Dendritic cell treated with granulocyte-macrophage colony-stimulating factor and Interleukin-4, amounts not matched to agents 40 ng/mL and 50 ng/mL, for 4 days (primary cell): Measurements from ENCODE around the gene SNRK.
"Not testable (repeated sequence)": the region's sequence is repeated elsewhere in the genome, so short reads cannot be mapped to it uniquely, and the experiment has no call there.

Source experiments
- H3K27ac Mint-ChIP-seq: one replicate; pipeline ENCODE4 v1.8.0; 2022; ENCODE audit warnings: mild to moderate bottlenecking, mixed read lengths
- H3K27me3 Mint-ChIP-seq: one replicate; pipeline ENCODE4 v1.8.0; 2022; ENCODE audit warnings: mild to moderate bottlenecking, mixed read lengths
- H3K36me3 Mint-ChIP-seq: one replicate; pipeline ENCODE4 v1.8.0; 2022; ENCODE audit warnings: low read depth, mixed read lengths
- H3K4me1 Mint-ChIP-seq: one replicate; pipeline ENCODE4 v1.8.0; 2022; ENCODE audit warnings: low read depth, mixed read lengths
- H3K4me3 Mint-ChIP-seq: one replicate; pipeline ENCODE4 v1.8.0; 2022; ENCODE audit warnings: mild to moderate bottlenecking, moderate library complexity, mixed read lengths
- H3K9me3 Mint-ChIP-seq: one replicate; pipeline ENCODE4 v1.8.0; 2022; ENCODE audit warnings: mixed read lengths
- intact Hi-C: fragments of 100-400 bp; cut with micrococcal nuclease; formaldehyde crosslinking; loops from one replicate; pipeline ENCODE4 v1.15.0; 2022

The SNRK gene

DNA sequence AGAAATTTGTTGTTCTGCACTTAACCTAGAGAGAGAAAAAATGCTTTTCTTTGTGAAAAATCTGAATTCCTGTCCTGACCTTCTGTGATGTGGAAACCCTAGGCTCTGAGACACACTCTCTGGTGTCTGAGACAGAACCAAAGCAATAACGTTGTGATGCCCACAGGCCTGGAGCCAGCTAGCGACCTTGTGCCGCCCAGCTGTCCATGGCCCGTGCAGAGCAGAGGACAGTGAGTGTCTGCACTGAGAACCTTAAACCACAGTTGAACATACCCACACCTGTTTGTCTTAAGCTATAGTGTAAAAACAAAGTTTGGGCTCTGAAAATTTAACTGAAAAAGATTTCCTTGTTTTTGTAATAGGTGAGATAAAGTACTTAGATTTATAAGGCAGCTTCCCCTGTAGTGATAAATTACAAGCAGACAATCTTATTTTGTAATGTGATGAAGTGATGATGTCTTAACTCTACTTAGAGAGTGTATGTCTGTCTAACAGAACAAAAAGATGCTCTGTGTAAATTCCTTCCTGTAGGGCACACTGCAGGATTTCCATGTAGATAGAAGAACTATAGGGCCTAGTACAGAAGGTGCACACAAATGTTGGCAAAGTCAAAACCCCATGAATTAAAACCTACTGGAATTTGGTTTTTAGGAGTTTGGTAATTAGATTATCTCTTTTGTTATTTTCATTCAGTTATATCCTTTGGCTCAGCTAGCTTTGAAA is 62.7 kb downstream of the SNRK start:
- Mint-ChIP-seq H3K4me3 (no peak overlapping the region), H3K27ac (no peak overlapping the region), H3K9me3 (peaks cover 40% of the 10 kb centered on the region), H3K4me1 (peaks cover 9% of the 10 kb centered on the region), H3K27me3 (no peaks in the 10 kb centered on the region), H3K36me3 (peaks cover 97% of the 10 kb centered on the region)
- intact Hi-C loops: no loop called here

- intact Hi-C loops: no loop called here
- Mint-ChIP-seq H3K36me3 (peaks cover 97% of the 10 kb centered on the region), H3K9me3 (peaks cover 48% of the 10 kb centered on the region), H3K4me1 (peaks cover 9% of the 10 kb centered on the region), H3K4me3 (no peak overlapping the region), H3K27ac (no peak overlapping the region), H3K27me3 (no peaks in the 10 kb centered on the region)
These were observed 63.4 kb downstream of the SNRK start for GRCh38 chr3:43349716-43350115.

- peaks cover 67% of the 10 kb centered on the region for H3K9me3 Mint-ChIP-seq
- peaks cover 73% of the 10 kb centered on the region for H3K36me3 Mint-ChIP-seq
- H3K27ac Mint-ChIP-seq: no peak overlapping the region
- no peak overlapping the region for H3K4me3 Mint-ChIP-seq
- no peaks in the 10 kb centered on the region for H3K27me3 Mint-ChIP-seq
- intact Hi-C loops: no loop called here
- peaks cover 9% of the 10 kb centered on the region for H3K4me1 Mint-ChIP-seq
These were observed 67.1 kb downstream of the SNRK start for GRCh38 chr3:43353393-43353792.

GRCh38 chr3:43353923-43354670 is 67.8 kb downstream of the SNRK start:
- H3K27me3 Mint-ChIP-seq: no peaks in the 10 kb centered on the region
- intact Hi-C loops: no loop called here
- peaks cover 67% of the 10 kb centered on the region for H3K9me3 Mint-ChIP-seq
- peaks cover 66% of the 10 kb centered on the region for H3K36me3 Mint-ChIP-seq
- H3K4me3 Mint-ChIP-seq: no peak overlapping the region
- peaks cover 9% of the 10 kb centered on the region for H3K4me1 Mint-ChIP-seq
- H3K27ac Mint-ChIP-seq: no peak overlapping the region

GRCh38 chr3:43356033-43356432 is 69.7 kb downstream of the SNRK start:
- H3K4me3 Mint-ChIP-seq, H3K4me1 Mint-ChIP-seq, intact Hi-C loops, H3K27me3 Mint-ChIP-seq, H3K27ac Mint-ChIP-seq: not testable (repeated sequence)
- Mint-ChIP-seq H3K36me3 (peaks cover 50% of the 10 kb centered on the region), H3K9me3 (peaks cover 65% of the 10 kb centered on the region)

DNA sequence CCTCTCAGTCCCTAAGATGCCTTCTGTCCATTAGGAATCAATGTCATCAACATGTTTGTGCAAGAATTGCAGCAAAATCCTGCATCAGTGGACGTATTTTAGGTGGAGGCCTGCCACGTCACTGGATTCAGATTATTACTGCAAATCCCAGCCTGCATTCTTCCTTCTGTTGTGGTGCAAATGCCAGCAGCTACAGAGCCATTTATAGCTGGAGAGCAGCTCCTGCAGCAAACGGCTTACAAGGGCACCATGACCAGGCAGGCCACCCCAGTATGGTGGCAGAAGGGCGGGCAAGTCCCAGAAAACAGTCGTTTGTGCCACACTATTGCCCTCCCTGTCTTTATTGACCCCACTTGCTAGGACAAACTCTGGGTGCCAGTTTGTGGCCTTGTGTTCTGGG is 74.7 kb downstream of the SNRK start:
- H3K4me1 Mint-ChIP-seq: no peaks in the 10 kb centered on the region

GRCh38 chr3:43362183-43362582 is 75.8 kb downstream of the SNRK start:
- Mint-ChIP-seq H3K27ac (no peak overlapping the region), H3K27me3 (no peaks in the 10 kb centered on the region), H3K36me3 (peaks cover 24% of the 10 kb centered on the region), H3K4me3 (no peak overlapping the region), H3K9me3 (peaks cover 5% of the 10 kb centered on the region), H3K4me1 (no peaks in the 10 kb centered on the region)
- intact Hi-C loops: no loop called here

More for the DNA sequence above, 74.7 kb downstream of the SNRK start:
- Mint-ChIP-seq H3K36me3 (peaks cover 18% of the 10 kb centered on the region), H3K9me3 (peaks cover 14% of the 10 kb centered on the region), H3K4me3 (no peak overlapping the region), H3K27ac (no peak overlapping the region), H3K27me3 (no peaks in the 10 kb centered on the region)
- intact Hi-C loops: no loop called here

DNA sequence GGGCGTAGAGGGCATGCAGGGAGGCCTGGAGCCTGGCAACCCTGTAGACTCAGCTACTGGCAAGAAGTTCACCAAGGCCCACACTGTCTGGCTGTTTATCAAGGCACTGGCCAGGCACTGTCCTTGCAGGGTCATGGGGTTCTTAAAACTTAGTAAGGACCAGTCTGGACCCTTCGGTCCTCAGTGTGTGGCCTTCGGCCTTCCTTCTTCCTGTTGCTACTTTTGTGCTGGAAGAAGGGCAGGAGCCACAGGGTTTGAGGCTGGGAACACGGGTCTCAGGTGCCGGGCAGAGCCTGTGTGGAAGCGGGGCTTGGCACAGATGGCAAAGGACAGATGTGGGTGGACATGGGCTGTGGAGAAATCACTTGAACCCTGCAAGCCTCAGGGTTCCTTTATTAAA is 76.6 kb downstream of the SNRK start:
- H3K9me3 Mint-ChIP-seq: no peaks in the 10 kb centered on the region
- intact Hi-C loops: no loop called here
- H3K27me3 Mint-ChIP-seq: no peaks in the 10 kb centered on the region
- H3K36me3 Mint-ChIP-seq: peaks cover 24% of the 10 kb centered on the region
- no peak overlapping the region for H3K27ac Mint-ChIP-seq
- H3K4me3 Mint-ChIP-seq: no peak overlapping the region
- no peaks in the 10 kb centered on the region for H3K4me1 Mint-ChIP-seq

DNA sequence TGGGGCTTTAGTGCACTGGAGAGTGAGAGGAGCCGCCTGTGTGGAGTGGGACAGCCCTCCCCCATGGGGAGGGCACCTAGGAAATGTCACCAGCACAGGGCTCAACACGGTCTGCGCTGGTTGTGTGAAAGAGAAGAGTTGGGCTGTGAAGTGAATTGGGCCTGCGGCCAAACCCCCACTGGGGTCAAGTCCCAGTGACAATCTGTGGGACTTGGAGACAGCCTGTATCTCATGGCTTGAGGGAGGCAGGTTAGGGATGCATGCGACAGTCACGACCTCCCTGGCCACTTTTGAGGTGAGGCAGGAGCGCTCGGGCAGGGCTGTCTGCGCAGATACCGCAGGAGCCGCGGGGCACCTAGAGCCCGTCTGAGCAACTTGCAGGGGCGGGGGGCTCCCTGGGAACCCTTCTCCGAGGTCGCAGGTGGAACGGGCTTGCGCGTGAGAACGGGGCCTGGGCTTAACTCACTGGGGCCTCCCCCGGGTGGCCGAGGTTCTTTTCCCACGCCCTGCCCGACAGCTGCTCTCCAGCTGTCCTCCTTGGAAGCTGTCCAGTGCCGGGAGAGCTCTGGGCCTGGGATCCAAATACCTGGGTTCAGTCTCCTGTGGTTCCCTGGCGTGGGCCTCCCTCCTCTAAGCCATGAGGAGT is 77.4 kb downstream of the SNRK start:
- Mint-ChIP-seq H3K4me3 (no peak overlapping the region), H3K4me1 (no peaks in the 10 kb centered on the region), H3K9me3 (no peaks in the 10 kb centered on the region), H3K27me3 (no peaks in the 10 kb centered on the region), H3K36me3 (peaks cover 24% of the 10 kb centered on the region), H3K27ac (no peak overlapping the region)
- intact Hi-C loops: no loop called here

DNA sequence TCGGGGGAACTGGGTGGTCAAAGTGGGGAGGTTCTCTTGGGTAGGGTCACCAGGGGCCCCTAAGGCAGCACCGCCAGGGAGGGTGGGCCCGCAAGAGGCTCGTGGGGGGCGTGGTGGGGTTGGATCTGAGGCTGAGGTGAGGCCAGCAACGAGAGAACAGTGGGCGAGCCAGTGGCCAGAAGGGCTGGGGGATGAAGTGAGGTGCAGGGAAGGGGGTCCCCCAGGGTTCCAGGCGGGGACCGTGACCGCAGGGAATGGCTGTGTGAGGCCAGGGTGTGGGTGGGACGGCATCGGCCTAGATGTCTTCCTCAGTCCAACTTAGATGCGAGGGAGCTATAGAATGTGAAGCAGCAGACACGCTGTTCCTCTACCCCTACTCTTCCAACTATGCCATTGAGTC is 78.2 kb downstream of the SNRK start:
- no peaks in the 10 kb centered on the region for H3K4me1 Mint-ChIP-seq
- H3K27me3 Mint-ChIP-seq: no peaks in the 10 kb centered on the region
- no peak overlapping the region for H3K27ac Mint-ChIP-seq
- intact Hi-C loops: no loop called here
- H3K4me3 Mint-ChIP-seq: no peak overlapping the region
- H3K36me3 Mint-ChIP-seq: peaks cover 24% of the 10 kb centered on the region
- no peaks in the 10 kb centered on the region for H3K9me3 Mint-ChIP-seq

DNA sequence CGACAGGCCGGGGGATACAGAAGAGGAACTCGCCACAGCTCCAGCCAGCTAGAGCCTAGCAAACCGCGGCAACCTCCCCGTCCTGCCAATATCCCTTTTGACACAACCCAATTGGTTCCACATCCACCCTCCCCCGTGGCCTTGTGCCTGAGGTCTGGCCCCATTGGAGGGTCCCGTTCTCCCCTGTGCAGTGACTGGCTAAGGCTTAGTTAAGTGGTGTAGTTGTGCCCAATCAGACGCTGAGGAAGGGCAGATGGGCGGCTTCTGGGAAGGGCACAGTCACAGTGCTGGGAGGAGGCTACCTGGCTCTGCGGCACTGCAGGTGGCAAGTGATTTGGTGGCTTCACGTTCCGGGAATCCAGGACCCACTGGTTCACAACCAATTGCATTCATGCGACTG is 78.6 kb downstream of the SNRK start:
- Mint-ChIP-seq H3K27me3 (no peaks in the 10 kb centered on the region), H3K9me3 (no peaks in the 10 kb centered on the region), H3K36me3 (peaks cover 24% of the 10 kb centered on the region), H3K27ac (no peak overlapping the region), H3K4me1 (no peaks in the 10 kb centered on the region), H3K4me3 (no peak overlapping the region)
- intact Hi-C loops: no loop called here

- Mint-ChIP-seq H3K27ac (no peak overlapping the region), H3K36me3 (peaks cover 24% of the 10 kb centered on the region), H3K9me3 (no peaks in the 10 kb centered on the region), H3K4me3 (no peak overlapping the region), H3K27me3 (no peaks in the 10 kb centered on the region), H3K4me1 (peaks cover 1% of the 10 kb centered on the region)
- intact Hi-C loops: no loop called here
These were observed 79.4 kb downstream of the SNRK start for GRCh38 chr3:43365601-43366305.

- Mint-ChIP-seq H3K27ac (no peak overlapping the region), H3K27me3 (no peaks in the 10 kb centered on the region), H3K4me3 (no peak overlapping the region), H3K9me3 (no peaks in the 10 kb centered on the region), H3K4me1 (peaks cover 8% of the 10 kb centered on the region), H3K36me3 (peaks cover 24% of the 10 kb centered on the region)
- intact Hi-C loops: no loop called here
These were observed 80.1 kb downstream of the SNRK start for GRCh38 chr3:43366481-43366880.

GRCh38 chr3:43366885-43367284 is 80.5 kb downstream of the SNRK start:
- H3K27me3 Mint-ChIP-seq: no peaks in the 10 kb centered on the region
- no peak overlapping the region for H3K27ac Mint-ChIP-seq
- peaks cover 8% of the 10 kb centered on the region for H3K4me1 Mint-ChIP-seq
- no peak overlapping the region for H3K4me3 Mint-ChIP-seq
- intact Hi-C loops: no loop called here
- H3K9me3 Mint-ChIP-seq: no peaks in the 10 kb centered on the region
- peaks cover 24% of the 10 kb centered on the region for H3K36me3 Mint-ChIP-seq
